HG02884 (cell line): ENCODE results near the gene FRMD8.
"Not testable (repeated sequence)": the region's sequence is repeated elsewhere in the genome, so short reads cannot be mapped to it uniquely, and the experiment has no call there.

ENCODE experiments used
- ATAC-seq: cut with Tn5 transposase; IDR thresholded peaks from one replicate; pipeline ENCODE4 v1.9.1; 2021; ENCODE audit warnings: mild to moderate bottlenecking, moderate library complexity; ENCODE audit not compliant: unreplicated experiment

FRMD8 gene

GRCh38 chr11:65413077-65413664 lies 26.7 kb downstream of the FRMD8 start:
- ATAC-seq: not testable (repeated sequence)

GRCh38 chr11:65414776-65415498 lies 28.5 kb downstream of the FRMD8 start:
- ATAC-seq: no peak

- ATAC-seq: no peak
Observed at GRCh38 chr11:65415499-65416340, 29.3 kb downstream of the FRMD8 start.

DNA sequence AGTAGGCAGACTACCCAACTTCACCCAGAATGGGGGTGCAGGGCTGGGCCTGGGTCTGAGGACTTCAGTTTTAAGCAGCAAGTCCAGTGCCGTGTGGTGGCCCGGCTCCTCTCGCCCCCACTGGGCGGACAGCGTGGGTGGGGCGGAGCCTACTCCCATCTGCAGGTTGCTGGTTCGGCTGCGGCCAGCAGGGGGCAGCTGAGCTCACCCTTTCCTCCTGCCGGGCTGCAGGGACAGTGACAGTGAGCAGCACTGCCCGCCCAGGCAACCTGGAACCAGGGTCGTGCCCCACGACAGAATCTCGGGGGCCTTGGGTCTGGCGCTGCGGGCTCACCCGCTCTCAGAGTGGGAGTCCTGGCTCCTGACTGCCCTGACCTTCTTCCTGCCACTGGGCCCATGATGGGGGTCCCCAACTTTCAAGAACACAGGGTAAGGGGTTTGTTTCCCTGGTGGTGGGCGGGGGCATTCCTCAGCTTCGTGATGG lies 29.9 kb downstream of the FRMD8 start:
- no peak for ATAC-seq

DNA sequence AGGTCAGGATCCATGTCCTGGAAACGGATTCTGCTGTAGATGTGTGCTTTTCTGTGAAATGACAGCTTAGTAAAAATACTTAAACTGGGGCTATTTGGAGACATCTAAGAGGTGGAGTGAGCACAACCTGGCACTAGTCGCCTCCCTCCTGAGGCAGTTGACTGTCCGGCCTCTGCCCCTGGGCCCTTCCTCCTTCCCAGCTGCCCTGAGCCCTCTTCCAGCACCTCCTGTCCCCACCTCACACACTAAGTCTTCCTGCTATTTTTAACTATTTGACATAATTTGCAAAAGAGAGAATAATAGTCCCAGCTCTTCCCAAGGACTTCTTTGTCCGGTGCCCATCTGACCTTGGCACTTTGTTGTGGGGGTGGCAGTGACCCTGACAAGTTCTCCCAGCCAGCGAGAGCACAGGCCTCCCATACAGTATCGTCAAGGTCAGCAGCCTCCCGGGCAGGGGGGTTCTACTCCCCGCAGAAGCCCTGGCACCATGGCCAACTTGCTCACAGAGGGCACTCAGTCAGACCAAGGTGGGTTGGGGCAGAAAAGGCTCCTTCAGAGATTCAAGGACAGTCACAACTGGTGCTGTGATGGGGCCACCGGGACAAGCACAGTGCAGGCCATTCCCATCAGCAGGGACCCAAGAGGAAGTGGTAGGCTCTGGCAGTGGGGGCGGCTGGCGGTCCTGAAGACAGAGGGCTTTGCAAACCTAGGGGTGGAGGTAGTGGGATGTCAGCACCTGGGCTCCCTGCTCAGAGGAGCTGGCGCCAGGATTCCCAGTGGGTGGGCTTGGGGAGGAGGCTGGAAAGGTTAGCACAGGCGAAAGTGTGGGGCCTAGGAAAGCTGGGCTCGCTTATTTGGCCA lies 30.6 kb downstream of the FRMD8 start:
- no peak for ATAC-seq

- ATAC-seq: no peak
Observed at GRCh38 chr11:65417702-65418430, 31.4 kb downstream of the FRMD8 start.

DNA sequence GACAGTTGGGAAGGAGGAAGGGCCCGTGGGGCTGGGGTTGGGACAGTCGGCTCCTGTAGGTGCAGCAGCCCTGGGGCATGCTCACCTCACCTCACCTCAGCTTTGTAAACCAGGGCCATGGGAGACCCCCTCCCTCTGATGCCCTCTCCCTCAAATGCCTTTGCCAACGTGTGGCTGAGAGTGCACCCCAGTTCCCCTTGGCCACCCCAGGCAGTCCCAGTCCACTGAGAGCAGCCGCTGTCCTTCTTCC lies 31.9 kb downstream of the FRMD8 start:
- ATAC-seq: no peak

DNA sequence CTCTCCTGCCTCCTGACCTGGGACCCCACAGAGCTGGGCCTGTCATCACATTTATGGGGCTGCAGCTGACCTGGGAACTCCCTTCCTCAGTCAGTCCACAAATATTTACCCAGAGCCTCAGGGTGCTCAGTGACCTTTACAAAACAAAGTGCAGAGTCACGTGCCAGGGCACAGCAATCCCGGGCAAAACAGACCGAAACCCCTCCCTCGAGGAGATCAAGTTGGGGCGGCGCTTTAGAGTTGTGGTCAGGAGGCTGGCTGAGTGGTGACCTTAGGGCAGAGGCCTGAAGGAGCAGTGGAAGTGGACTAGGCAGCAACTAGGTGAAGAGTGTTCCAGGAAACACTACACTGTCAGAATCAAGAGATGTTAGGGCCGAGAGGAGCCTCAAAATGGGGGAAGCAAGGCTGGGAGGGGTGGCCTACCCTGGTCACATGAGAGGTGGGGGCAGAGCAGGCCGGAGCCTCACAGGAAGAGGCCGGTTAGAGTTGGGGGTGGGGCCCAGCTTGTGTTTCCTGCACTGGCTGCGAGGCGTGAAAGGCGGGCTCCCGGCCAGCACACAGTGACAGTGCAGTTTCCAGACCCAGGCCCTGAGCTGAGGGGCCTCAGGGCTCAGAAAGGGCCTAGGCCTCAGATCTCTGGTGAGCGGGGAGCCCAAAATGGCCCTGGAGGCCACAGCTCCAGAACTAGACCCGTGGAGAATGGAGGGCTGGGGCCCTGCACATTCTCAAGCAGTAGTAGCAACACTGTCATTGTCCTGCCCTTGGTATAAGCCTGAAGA lies 32.4 kb downstream of the FRMD8 start:
- ATAC-seq: peak; percentile 36

DNA sequence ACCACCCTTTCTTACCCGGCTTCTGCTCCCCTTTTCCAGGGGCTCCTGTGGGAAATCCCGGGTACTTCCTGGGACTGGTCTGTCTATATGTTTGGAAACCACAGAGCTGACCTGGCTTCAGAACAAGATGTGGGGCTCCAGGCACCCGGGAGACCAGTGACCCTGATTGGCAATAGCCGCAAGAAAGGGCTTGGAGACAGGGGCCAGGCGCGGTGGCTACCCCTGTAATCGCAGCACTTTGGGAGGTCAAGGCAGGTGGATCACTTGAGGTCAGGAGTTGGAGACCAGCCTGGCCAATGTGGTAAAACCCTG lies 33.0 kb downstream of the FRMD8 start:
- no peak for ATAC-seq

DNA sequence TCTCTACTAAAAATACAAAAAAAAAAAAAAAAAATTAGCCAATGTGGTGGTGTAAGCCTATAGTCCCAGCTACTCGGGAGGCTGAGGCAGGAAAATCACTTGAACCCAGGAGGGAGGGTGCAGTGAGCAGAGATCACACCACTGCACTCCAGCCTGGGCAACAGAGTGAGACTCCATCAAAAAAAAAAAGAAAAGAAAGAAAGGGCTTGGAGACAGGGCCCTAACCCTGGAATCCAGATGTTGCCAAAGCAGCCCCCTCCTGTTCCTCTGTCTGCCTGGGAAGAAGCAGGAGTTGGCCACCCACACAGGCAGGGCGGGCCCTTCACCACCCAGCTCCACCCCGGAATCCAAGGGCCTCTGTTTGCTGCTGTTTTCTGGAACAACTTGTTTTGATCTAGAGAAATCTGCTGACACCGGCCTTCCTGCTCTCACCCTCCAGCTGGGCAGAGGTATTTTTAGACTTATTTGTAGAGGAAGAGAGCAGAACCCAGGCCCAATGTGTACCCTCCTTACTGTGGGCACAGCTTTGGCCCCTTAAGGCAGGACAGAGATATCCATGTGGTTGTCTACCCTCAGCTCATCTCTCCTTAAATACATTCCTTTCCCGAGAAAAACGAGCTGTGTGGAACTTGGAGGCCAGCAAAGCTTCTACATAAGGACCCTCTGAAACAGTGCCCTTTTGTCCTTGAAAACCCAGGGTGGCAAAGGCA lies 33.5 kb downstream of the FRMD8 start:
- no peak for ATAC-seq

- no peak for ATAC-seq
Observed at GRCh38 chr11:65420506-65420905, 34.1 kb downstream of the FRMD8 start.

GRCh38 chr11:65420979-65421793 lies 34.7 kb downstream of the FRMD8 start:
- ATAC-seq: no peak

DNA sequence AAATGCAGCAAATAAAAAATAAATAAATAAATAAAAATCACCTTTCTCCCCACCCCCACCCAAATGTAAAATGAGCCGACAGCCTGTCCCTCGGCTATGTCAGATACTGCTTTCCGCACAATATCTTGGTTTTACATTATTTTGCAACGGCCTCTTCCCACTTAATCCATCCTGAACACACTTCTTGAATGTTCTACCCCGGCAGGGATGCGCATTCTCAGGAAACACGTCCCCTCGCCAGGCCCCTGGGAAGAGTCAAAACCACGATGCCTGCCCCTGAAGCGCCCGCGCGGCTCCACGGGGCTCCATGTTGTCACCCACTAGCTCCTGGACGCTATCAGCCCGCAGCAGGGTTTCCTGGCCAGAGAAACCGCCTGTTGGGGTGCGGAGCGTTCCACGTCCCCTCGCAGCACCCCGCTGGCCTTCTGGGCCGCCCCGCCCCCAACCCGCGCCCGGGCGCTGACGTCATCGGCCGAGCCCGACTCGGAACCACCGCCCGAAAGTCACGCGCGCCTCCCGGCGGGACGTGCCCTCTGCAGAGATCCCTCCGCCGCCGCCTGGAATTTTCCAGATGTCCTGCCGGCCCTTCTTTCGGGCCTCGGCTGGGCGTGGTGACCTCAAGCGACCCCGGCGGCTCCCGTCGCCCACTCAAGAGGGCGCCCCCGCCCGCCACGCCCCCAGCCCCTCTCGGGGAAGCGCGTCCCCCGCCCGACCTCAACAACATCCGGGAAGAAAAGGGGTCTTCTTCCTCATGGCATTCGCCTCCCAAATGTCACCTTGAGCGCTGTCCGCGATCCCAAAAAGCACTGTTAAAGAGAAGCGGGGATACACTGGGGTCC lies 35.6 kb downstream of the FRMD8 start:
- no peak for ATAC-seq

GRCh38 chr11:65422633-65423515 lies 36.4 kb downstream of the FRMD8 start, which contains the start of gene NEAT1:
Gene NEAT1 (plus strand): TSS chr11:65422798.
- ATAC-seq: no peak

DNA sequence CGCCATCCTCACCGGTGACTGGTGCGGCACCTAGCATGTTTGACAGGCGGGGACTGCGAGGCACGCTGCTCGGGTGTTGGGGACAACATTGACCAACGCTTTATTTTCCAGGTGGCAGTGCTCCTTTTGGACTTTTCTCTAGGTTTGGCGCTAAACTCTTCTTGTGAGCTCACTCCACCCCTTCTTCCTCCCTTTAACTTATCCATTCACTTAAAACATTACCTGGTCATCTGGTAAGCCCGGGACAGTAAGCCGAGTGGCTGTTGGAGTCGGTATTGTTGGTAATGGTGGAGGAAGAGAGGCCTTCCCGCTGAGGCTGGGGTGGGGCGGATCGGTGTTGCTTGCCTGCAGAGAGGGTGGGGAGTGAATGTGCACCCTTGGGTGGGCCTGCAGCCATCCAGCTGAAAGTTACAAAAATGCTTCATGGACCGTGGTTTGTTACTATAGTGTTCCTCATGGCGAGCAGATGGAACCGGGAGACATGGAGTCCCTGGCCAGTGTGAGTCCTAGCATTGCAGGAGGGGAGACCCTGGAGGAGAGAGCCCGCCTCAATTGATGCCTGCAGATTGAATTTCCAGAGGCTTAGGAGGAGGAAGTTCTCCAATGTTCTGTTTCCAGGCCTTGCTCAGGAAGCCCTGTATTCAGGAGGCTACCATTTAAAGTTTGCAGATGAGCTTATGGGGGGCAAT lies 37.2 kb downstream of the FRMD8 start:
- no peak for ATAC-seq
